HG02610 (cell line): Measurements from ENCODE around the gene ABCG1.

Source experiments
- ATAC-seq: cut with Tn5 transposase; IDR thresholded peaks from one replicate; pipeline ENCODE4 v1.9.1; 2021; ENCODE audit warnings: mild to moderate bottlenecking, moderate library complexity; ENCODE audit not compliant: unreplicated experiment

ABCG1 gene

DNA sequence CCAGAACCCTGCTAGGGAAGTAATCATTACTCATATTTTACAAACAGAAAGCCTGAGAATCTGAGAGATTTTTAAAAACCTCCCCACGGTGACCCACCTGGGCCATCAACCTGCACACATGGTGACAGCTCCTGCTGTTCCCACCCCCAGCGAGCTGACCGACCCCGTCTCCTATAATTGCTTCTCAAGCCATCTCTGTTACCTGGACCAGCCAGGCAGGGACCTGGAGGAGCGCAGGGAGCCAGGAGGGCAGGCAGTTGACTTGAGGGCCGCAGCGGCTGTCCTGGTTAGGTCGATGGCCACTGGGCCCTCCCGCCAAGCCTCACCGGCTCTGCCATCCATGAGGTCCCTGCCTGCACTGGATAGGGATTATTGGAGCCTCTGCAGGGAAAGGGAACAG, 124.2 kb downstream of the ABCG1 start:
- no peak for ATAC-seq

DNA sequence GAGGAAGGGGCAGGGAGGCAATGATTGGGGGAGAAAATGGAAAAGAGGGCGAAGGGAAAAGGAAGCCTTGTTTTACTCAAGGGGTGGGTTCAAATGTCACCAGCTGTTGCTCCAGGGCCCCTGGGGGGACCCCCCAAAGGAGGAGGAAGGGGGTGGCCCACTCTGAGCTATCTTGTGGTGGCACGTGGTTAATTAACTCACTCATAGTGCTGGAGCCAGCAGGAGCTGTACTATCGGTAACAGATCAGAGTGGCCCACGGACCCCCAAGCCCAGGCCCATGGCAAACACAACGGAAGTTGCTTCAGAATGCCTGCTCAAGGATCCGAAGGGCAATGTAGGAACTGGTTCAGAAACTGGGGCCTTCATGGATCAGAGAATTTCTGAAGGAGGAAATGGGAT, 124.6 kb downstream of the ABCG1 start:
- no peak for ATAC-seq

DNA sequence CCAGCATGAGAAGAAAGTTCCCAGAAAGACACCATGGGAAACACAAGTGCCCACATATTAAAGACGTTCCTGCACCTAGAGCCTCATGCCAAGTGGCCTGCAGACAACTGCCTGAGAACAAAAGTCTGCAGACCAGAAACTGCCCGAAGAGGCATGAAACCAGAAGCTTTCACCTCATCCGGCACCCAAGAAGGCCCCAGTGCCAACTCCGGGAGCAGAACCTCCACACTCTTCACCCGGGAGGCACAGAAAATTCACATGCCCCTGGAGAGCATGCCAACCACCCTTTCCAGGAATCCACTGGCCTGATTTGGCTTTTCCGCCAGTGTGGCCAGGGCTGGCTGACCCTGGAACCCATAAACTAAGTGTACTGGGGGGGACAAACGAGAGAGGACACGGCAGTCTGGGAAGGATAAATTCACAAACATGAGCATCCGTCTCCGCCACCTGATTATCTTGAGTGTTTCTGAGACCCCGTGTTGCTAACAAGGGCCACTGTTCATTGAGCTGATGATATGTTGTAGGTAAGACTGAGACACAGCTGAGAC, 125.1 kb downstream of the ABCG1 start:
- no peak for ATAC-seq

DNA sequence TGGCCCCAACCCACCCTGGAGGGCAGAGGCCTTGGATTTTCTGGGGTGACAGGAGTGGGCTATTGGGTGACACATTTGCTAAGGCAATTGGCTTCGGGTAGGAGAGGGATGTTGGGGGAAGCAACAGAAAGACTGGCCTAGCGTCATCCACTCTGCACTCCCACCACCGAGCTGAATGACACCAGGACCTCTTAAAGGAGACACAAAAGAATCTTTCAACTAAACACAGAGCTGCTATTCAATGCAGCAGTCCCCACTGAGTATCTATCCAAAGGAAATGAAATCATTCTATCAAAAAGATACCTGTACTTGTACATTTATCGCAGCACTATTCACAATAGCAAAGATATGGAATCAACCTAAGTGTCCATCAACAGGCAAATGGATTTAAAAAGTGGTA, 125.7 kb downstream of the ABCG1 start:
- no peak for ATAC-seq

DNA sequence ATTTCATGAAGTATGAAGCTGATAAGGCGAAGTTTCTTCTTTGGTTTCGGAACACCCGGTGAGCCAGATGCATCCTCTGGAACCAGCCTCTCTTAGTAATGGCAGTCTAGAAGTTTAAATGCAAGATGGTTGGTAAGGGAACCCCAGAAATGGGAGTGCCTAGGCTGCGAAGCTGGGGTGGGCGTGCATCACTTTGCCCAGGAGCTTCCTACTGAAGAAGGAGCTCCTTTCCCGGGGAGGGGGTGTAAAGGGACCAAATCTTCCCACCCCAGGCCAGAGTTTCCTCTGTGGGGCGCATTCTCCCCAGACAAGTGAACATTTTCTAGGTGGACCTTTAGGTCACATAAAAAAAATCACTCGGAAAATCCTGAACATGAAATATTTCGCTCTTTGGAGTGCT, 127.5 kb downstream of the ABCG1 start:
- no peak for ATAC-seq
